ENCODE results near the gene SHLD1. TPM values are rescaled to one million over a fixed set of nuclear protein-coding genes. Genes with fewer than 3 reads are reported as not detected.

The SHLD1 gene
- polyA plus RNA-seq, 4 donors: 7.9 to 12.8 (median 10.8) TPM

DNA sequence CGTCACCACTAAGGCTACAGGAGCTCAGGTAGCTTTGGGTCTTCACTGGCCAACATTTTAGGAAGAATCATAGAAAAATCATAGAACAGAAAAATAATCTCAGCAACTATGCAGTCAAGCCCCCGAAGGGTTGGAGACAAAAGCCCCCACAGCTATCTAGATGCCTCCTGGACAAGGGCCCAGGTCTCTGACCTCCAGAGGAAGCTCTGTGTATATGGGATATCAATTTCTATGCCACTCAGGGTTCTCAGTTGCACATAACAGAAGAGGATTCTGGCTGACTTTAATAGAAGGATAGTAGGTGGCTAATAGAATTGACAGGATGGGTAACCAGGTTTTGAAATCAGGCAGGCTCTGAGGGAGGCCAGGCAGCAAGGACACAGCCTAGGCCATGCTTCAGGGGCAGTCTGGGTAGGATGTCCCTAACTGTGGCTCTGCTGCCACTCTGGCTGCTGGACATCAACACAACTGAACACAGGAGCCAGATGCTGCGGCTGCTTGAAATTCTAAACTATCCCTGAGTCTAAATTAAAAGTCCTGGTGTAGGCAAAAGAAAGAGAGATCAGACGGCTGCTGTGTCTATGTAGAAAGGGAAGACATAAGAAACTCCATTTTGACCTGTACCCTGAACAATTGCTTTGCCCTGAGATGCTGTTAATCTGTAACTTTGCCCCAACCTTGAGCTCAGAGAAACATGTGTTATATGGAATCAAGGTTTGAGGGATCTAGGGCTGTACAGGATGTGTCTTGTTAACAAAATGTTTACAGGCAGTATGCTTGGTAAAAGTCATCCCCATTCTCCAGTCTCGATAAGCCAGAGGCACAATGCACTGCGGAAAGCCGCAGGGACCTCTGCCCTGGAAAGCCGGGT lies 134.5 kb downstream of the SHLD1 start:
- DNase-seq (ENCODE audit: low read depth in 4 of 4, low spot score in 3 of 4): no peak

DNA sequence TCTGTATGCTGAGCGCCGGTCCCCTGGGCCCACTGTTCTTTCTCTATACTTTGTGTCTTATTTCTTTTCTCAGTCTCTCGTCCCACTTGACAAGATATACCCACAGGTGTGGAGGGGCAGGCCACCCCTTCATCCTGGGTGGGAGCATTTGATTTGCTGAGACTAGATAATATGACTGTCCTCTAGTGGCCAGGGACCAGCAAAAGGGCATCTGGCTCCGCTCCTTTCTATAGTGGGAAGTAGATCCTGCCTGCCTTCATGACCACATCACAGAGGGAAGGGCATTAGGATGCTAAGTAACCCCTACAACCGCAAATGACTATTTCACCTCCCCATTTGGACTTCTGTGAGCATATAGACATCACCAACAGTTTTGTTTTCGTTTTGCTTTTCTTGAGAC lies 135.7 kb downstream of the SHLD1 start:
- no peak for DNase-seq (ENCODE audit: low read depth in 4 of 4, low spot score in 3 of 4)

DNA sequence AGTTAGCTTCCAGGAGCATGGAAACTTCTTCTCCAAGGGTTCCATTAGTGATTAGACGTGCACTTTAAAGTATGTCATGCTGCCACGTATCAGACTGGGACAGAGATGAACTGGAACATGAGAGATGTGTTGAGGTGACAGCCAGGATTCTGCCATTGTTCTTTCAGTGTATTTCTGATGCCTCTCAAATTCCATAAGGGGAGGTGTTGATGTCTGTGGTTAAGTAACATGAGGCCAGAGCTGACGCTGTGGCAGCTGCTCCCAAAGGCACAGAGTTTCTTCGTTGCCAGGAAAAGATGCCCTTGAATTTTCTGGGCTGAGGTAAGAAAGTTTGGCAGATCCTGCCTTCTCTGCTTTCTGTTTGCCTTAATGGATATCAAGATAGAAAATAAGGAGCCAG lies 136.6 kb downstream of the SHLD1 start:
- DNase-seq (ENCODE audit: low read depth in 4 of 4, low spot score in 3 of 4): no peak

DNA sequence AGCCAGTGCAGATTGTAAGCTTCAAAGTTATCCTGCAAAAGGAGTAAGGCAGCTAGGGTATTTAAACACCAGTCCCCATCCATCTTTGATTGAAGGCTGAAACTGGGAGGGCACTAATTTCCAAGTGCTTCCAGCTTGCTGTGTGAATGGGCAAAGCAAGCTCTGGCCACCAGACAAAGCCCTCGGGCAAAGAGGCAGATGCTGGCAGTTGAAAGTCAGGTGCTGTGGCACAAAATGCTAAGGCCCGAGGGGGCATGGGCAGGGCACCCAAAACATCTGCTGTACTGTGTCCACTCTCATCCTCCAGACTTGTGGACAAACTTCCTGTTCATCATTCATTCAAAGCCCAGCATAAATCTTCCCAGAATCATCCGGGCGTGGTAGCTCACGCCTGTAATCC lies 137.2 kb downstream of the SHLD1 start:
- DNase-seq (ENCODE audit: low read depth in 4 of 4, low spot score in 3 of 4): no peak

DNA sequence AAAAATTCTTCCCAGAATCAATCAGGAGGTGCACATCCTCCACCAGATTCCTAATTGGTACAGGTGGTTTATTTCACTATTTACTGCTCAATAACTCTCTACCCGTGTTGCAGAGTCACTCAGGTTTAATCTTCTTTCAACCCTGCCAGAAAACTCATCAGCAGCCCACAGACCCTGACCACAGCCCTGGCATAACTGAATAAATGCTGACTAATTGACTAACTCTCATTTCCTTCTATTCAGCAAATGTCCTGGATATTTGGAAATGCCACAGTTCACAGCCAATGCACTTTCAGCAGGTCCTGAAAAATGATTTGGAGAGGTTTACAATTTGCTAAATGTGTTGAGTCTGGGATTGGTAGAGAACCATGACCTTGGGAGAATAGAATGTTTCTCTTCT lies 137.8 kb downstream of the SHLD1 start:
- no peak for DNase-seq (ENCODE audit: low read depth in 4 of 4, low spot score in 3 of 4)

DNA sequence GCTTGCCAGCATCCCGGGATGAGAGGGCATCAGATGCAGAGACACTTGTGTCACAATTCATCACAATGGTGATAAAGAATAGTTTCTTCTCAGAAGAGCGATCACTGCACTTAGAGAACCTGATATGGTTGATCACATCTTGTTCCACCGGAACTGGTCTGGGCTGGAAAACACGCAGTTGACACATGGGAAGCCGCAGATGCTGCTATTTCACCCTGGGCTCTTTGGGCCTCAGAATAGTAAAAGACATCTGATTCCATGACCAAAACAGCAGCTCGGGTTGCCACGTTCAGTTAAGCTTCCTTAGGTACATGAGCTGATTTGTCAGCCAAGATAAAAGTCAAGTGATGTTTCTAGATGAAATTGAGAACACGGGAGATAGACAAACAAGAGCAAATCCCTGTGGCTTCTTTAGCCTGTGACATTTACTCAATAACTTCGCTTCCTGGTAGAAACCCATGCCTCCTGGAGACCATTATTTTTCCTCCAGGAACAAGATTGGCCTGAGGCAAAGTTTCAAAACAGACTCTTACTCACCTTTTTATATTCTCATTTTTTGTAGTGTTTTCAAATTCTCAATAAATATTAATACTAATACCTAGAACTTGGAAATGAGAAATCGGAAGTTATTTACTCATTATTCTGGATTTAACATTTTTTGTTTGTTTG lies 140.7 kb downstream of the SHLD1 start:
- DNase-seq (ENCODE audit: low read depth in 4 of 4, low spot score in 3 of 4): no peak

DNA sequence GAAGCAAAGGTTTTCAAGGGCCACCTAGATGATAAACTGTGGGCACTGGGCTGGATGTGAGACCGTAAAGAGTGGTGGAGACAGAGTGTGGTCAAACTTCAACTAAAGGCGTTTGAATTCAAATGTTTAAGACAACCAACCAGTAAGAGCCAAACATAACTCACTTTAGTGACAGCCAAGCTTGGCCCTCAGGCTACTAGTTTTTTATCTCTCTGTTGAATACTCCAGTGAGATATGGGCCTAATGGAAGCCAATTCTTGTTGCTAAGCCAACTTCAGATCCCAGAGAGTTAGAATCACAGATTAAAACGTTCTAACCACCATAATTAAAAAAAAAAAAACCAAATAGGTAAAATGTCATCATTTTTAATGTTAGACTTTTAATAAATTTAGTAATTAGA lies 142.9 kb downstream of the SHLD1 start:
- DNase-seq (ENCODE audit: low read depth in 4 of 4, low spot score in 3 of 4): no peak

DNA sequence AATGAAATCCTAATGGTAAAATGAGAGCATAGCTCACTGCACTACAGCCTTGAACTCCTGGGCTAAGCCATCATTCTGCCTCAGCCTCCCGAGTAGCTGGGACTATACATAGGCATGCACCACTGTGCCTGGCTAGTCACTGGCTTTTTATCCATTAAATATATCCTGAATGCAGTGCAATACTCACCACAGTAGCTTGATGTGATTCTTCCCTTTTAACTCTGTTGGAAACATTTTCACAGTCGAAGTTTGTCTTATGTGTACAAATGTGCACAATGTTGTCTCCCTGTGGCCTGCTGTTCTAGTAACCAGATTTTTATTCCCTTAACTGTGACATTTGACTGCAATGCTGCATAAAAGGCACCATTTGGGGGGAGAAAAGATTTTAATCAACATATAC lies 143.4 kb downstream of the SHLD1 start:
- no peak for DNase-seq (ENCODE audit: low read depth in 4 of 4, low spot score in 3 of 4)

DNA sequence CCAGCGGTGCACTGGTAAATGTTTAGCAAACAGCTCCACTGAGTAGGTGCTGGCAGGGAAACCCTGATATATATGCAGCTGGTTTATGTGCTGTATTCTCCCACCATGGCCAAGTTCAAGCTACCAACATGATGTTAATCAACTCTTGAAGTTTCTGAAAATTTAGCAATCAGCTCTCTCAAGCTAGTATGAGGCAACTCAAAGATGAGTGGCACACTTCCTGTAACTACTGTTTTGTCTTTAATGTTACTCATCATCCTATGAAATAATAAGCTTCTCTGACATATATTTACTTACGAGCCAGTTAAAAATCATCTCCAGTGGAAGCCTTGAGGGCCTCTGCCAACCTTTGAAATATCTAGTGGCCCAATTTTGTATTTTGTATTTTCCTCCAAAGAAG lies 145.4 kb downstream of the SHLD1 start:
- DNase-seq (ENCODE audit: low read depth in 4 of 4, low spot score in 3 of 4): no peak

DNA sequence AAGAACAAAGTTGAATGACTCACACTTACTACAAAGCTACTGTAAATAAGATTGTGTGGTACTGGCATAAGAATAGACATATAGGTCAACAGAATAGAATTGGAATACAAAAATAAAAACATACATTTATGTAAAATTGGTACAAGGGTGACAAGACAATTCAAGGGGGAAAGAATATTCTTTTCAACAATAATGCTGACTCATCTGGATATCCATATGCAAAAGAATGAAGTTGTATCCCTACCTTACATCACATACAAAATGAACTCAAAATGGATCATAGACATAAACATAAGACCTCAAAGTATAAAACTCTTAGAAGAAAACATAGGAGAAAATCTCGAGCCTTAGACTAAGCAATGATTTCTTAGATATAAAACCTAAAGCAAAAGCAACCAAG lies 149.2 kb downstream of the SHLD1 start:
- DNase-seq (ENCODE audit: low read depth in 4 of 4, low spot score in 3 of 4): no peak

DNA sequence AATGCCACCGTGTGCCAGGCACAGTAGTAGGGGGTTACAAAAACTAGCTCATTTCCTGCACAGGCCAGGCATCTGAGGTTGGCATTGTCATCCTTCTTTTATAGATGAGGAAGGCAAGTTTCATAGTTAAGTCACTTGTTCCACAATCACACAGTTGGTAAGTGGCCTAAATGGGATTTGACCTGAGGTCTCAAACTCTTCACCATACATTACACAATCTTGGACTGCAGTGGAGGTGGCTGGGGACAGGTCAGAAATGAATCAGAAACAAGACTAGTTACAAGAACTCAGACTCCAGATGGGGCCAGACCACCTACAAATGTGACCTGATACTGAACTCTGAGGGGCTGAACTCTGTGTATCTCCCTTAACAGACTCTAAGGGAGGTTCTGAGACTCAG lies 150.7 kb downstream of the SHLD1 start:
- DNase-seq (ENCODE audit: low read depth in 4 of 4, low spot score in 3 of 4): no peak

DNA sequence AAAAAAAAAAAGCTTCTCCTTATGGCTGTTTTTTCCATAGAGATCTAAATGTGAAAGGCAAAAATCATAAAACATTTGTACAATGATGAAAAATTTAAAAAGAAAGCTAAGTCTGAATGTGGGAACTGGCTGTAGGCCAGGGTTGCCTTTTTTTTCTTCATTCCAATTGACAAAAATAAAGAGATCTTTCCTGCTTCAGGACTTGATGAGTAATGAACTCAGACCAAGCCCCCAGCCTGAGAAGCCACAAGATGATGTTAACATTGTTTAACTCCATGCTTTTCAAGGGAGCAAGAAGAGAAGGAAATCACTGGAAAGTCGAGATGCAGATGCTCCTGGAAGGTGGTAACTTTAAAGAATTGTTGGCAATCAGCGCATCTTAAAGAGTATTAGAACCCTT lies 158.8 kb downstream of the SHLD1 start:
- DNase-seq (ENCODE audit: low read depth in 4 of 4, low spot score in 3 of 4): no peak

DNA sequence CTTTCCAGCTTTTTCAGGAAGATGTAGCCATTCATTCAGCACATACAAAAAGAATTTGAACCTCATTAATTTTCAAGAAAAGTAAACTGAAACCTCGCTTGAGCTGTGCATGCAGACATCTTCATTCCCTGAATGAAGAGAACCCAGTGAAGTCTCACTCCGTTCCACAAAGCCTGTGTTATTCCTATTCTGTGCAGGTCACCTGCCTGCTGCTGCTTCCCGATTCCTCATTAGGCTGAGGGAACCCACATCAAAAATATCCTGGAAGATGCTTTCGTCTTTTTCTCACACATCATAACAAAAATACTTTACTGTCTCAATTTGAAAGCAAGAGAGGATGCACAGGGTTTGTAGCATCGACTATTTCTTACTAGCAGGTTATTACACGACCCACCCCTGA lies 160.0 kb downstream of the SHLD1 start:
- no peak for DNase-seq (ENCODE audit: low read depth in 4 of 4, low spot score in 3 of 4)

DNA sequence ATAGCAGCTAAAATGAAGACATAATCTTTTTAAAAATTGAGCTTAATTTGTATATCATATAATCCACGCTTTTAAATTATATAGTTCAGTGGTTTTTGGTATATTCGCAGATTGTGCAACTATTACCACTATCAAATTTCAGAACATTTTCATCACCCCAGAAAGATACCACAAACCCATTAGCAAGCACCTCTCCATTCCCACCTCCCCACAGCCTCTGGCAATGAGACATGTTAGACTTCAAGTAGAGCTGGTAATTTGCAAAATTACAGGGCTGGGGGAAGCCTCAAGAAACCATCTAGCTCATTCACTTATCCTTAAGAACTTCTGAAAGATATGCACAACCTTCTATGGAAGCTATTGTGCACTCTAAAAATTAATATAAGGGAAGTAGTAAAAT lies 163.0 kb downstream of the SHLD1 start:
- no peak for DNase-seq (ENCODE audit: low read depth in 4 of 4, low spot score in 3 of 4)

Other genes with a start within 250 kb of the SHLD1 start
- gene GPCPD1, start 139.4 kb upstream of the SHLD1 start, polyA plus RNA-seq (ENCODE audit: insufficient read length in 4 of 4): 10 to 100 TPM; 40.9 to 46.3 (median 43.2) TPM
- 10 to 100 TPM in 1 of 4 donors, 1 to 10 TPM in 3; 2.2 to 10.3 (median 3.4) TPM for gene CHGB, start 161.1 kb downstream of the SHLD1 start, polyA plus RNA-seq (ENCODE audit: insufficient read length in 4 of 4)
- gene TRMT6, start 200.1 kb downstream of the SHLD1 start, polyA plus RNA-seq (ENCODE audit: insufficient read length in 4 of 4): 10 to 100 TPM; 17.2 to 21.6 (median 20.1) TPM
- 10 to 100 TPM; 12.6 to 15.4 (median 14.7) TPM for gene MCM8, start 200.3 kb downstream of the SHLD1 start, polyA plus RNA-seq (ENCODE audit: insufficient read length in 4 of 4)

Measured in right renal pelvis (tissue), 4 donors.